GM12878 (cell line): ENCODE data around the gene CCDC74B. TPM values are rescaled to one million over a fixed set of nuclear protein-coding genes. Genes with fewer than 3 reads are reported as not detected.
"Not testable (repeated sequence)": the region's sequence is repeated elsewhere in the genome, so short reads cannot be mapped to it uniquely, and the experiment has no call there.

Experiments used
- ATAC-seq: fragments of 200-7000 bp; cut with Tn5 transposase; 3 replicates; pipeline ENCODE4 v1.9.1; 2020; ENCODE audit warnings: mild to moderate bottlenecking, moderate library complexity
- BruUV-seq: library from RNA; stranded (reverse); fragments of 400-500 nt; replicated peaks from 2 replicates; lab custom pipeline; 2021; lab: Mats Ljungman, UMichigan
- CTCF ChIA-PET: fragments of 300-600 bp; sonication (Branson Sonifier 250); formaldehyde crosslinking; extraction: SDS; loops from one replicate; lab custom pipeline; 2021; ENCODE audit warnings: inconsistent platforms; lab: Yijun Ruan, JAX
- POLR2A ChIA-PET: fragments of 350-600 bp; formaldehyde crosslinking; extraction: SDS; loops from one replicate; lab custom pipeline; 2021; ENCODE audit warnings: inconsistent platforms; lab: Charles Lee
- RAD21 ChIA-PET: fragments of 300-600 bp; sonication (Branson Sonifier 250); formaldehyde crosslinking; loops from one replicate; lab custom pipeline; 2023; ENCODE audit warnings: antibody characterized with exemption; ENCODE audit not compliant: unreplicated experiment; lab: Charles Lee
- SMC1A ChIA-PET: fragments of 300-600 bp; sonication (Branson Sonifier 250); formaldehyde crosslinking; loops from one replicate; lab custom pipeline; 2023; ENCODE audit not compliant: unreplicated experiment, uncharacterized antibody; lab: Charles Lee
- DNase-seq: peaks from one replicate; pipeline ENCODE4 v3.0.0-alpha.2; 2011; ENCODE audit warnings: low read depth, low spot score
- FAIRE-seq: peaks from 3 replicates; lab custom pipeline; 2011; peaks lifted over from hg19 to GRCh38; lab: Jason Lieb, UNC
- H2AFZ ChIP-seq: 2 replicates; pipeline ENCODE4 v1.6.0; 2011; ENCODE audit warnings: low read depth, low read length, control low read depth; ENCODE audit not compliant: control insufficient read depth
- H3K27ac ChIP-seq: 2 replicates; pipeline ENCODE4 v1.5.1; 2011; ENCODE audit warnings: control low read depth; ENCODE audit not compliant: control insufficient read depth, insufficient read depth
- H3K27me3 ChIP-seq, 2 experiments: replicated peaks in 1 of 2; 2 replicates each; pipeline versions ENCODE4 v1.6.0 to v1.6.1; 2011; ENCODE audit warnings: low read length in 1 of 2; ENCODE audit not compliant: control insufficient read depth in 2 of 2, insufficient read depth in 2 of 2
- H3K36me3 ChIP-seq, 2 experiments: 2 replicates each; pipeline ENCODE4 v1.5.1; 2011; ENCODE audit warnings: low read length in 1 of 2; ENCODE audit not compliant: control insufficient read depth in 2 of 2, insufficient read depth in 2 of 2
- H3K4me1 ChIP-seq: 2 replicates; pipeline ENCODE4 v1.6.1; 2011; ENCODE audit warnings: mild to moderate bottlenecking, low read length, moderate library complexity, mixed read lengths; ENCODE audit not compliant: control insufficient read depth, insufficient read depth
- H3K4me2 ChIP-seq: 2 replicates; pipeline ENCODE4 v1.6.0; 2011; ENCODE audit warnings: control low read depth; ENCODE audit not compliant: control insufficient read depth, insufficient read depth
- H3K4me3 ChIP-seq: fragments of 200-600 bp; sonication (generic); 2 replicates; pipeline ENCODE4 v1.5.1; 2016
- H3K79me2 ChIP-seq: 2 replicates; pipeline ENCODE4 v1.6.0; 2011; ENCODE audit warnings: low read length; ENCODE audit not compliant: control insufficient read depth, insufficient read depth
- H3K9ac ChIP-seq: 2 replicates; pipeline ENCODE4 v1.8.0; 2011; ENCODE audit warnings: low read length, control low read depth, mixed read lengths; ENCODE audit not compliant: control insufficient read depth, insufficient read depth
- H3K9me3 ChIP-seq: replicated peaks from 3 replicates; pipeline ENCODE4 v1.5.1; 2011; ENCODE audit warnings: mild to moderate bottlenecking, low read length; ENCODE audit not compliant: control insufficient read depth, insufficient read depth
- H4K20me1 ChIP-seq: 2 replicates; pipeline ENCODE4 v1.6.0; 2011; ENCODE audit not compliant: control insufficient read depth, insufficient read depth
- WGBS: methylation state at CpG from one replicate; pipeline ENCODE4 v1.1.6; 2016; ENCODE audit warnings: low lambda C conversion rate; ENCODE audit not compliant: insufficient replicate concordance, insufficient coverage; ENCODE audit errors: missing lambda C conversion rate; 5-methylcytosine and 5-hydroxymethylcytosine counted together
- in situ Hi-C: fragments of 300-500 bp; cut with MboI; formaldehyde crosslinking; loops from 9 replicates; pipeline ENCODE4 v1.14.3; 2018; ENCODE audit warnings: mixed read lengths
- intact Hi-C: fragments of 100-400 bp; cut with micrococcal nuclease; formaldehyde crosslinking; loops from one replicate; pipeline ENCODE4 v1.14.2; 2022; ENCODE audit not compliant: unreplicated experiment
- polyA plus RNA-seq, 11 experiments: library from polyadenylated mRNA; depleted of rRNA in 4 of 11; unstranded in 6 of 11; stranded (reverse) in 5 of 11; fragments of >200 nt; fragmentation: Nextera tagmentation in 4 of 11; fragmentation: Illumina TruSeq in 1 of 11; extraction: Ambion mirVana in 4 of 11; extraction: Trizol in 1 of 11; gene quantifications; 1 replicate in 1 of 11; 2 replicates in 10 of 11; pipeline versions ENCODE4 v1.2.1 to v1.2.3, GENCODE V29; 2011 to 2016; ENCODE audit warnings: inconsistent platforms in 2 of 11, missing spikeins in 2 of 11, low read depth in 1 of 11
- total RNA-seq, 4 experiments: library from RNA; depleted of rRNA in 3 of 4; stranded (reverse); fragments of >200 nt in 3 of 4; fragmentation: Illumina TruSeq in 1 of 4; extraction: Trizol in 1 of 4; gene quantifications; 2 replicates each; pipeline versions ENCODE4 v1.2.1 to v1.2.3, GENCODE V29; 2013 to 2021

CCDC74B gene
- total and polyA plus RNA-seq, 10 of the 15 experiments (the other 5 are each of a cell fraction or from before 2014, with no cell fraction given): 0.52 to 21.2 (median 9.7) TPM

DNA sequence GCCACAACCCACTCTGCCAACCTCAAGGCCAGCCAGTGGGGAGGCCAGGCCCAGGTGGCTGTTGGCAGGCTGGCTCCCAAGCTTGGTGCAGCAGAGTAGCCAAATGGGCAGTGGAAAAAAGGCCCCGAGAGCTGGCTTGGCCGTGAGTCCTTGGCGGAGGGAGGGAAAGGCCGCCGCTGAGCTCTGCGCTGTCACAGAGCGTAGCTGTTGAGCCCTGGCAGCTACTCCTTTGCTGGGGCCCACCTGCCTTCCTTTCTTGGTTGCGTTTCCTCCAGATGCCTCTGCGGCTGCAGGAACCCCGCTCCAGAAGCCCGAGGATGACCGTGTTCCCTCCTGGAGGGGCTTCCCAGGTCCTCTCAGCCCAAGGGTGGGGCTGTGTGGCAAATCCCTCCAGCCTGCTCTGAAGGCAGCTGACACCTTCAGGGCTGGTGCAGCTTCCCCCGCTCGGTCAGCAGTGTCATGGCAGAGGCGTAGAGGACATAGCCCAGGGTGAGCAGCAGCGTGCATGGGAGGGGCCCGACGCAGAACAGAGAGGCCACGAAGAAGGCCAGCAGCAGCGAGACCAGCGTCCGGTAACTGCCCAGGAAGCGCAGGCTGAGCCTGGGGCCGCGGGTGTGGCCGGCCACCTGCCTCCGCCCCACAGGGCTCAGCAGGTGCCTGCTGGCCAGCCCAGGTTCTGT lies 7.4 kb upstream of the CCDC74B start:
- CTCF ChIA-PET, H3K79me2 ChIP-seq, H3K9me3 ChIP-seq, H3K9ac ChIP-seq, H3K4me2 ChIP-seq, SMC1A ChIA-PET, DNase-seq, BruUV-seq, H3K27ac ChIP-seq, intact Hi-C loops, RAD21 ChIA-PET, H3K27me3 ChIP-seq, H2AFZ ChIP-seq, H3K4me3 ChIP-seq, FAIRE-seq, H4K20me1 ChIP-seq, ATAC-seq, H3K4me1 ChIP-seq: not testable (repeated sequence)
- POLR2A ChIA-PET: interaction anchor here (0.5 kb wide), 1 partner anchor 819 kb away, joined by 11 read pairs; no protein-coding TSS in a partner anchor
- in situ Hi-C loops: loop anchor here (10.0 kb wide), 1 partner anchor 1523 kb away; no protein-coding TSS in a partner anchor
- 98% methylated on average over 10 of the region's 27 CpGs for WGBS
- H3K36me3 ChIP-seq: peaks cover 0 to 19% of the 10 kb centered on the region in 2 experiments; a peak in 2 of 4 replicates

DNA sequence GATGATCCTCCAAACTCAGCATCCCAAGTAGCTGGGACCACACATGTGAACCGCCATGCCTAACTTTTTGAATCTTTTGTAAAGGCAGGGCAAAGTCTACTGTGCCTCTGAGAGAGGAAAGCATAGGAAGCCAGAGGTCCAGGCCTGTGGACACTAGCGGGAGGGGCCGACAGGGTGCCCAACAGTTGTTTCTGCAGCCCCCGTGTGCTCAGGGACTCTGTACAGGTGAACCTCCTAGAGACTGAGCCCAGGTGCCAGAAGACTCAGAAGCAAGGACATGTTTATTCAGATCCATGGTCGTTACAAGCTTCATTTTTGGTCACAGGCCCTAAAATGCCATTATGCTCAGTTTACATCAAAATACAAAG lies 6.2 kb upstream of the CCDC74B start:
- RAD21 ChIA-PET, H3K4me3 ChIP-seq, SMC1A ChIA-PET, BruUV-seq, ATAC-seq, FAIRE-seq, DNase-seq, CTCF ChIA-PET, H3K79me2 ChIP-seq, POLR2A ChIA-PET, H3K4me1 ChIP-seq, H3K4me2 ChIP-seq, H3K27ac ChIP-seq, H4K20me1 ChIP-seq, H3K9ac ChIP-seq, intact Hi-C loops, H3K27me3 ChIP-seq, H2AFZ ChIP-seq, H3K9me3 ChIP-seq: not testable (repeated sequence)
- WGBS: 68% methylated on average over 4 of the region's 5 CpGs
- H3K36me3 ChIP-seq: peaks cover 0 to 16% of the 10 kb centered on the region in 2 experiments; a peak in 2 of 4 replicates
- in situ Hi-C loops: loop anchor here (10.0 kb wide), 1 partner anchor 1524 kb away; no protein-coding TSS in a partner anchor
